SH-SY5Y (cell line): ENCODE results near the gene MRPS15.

Source experiments
- GATA2 ChIP-seq: IDR thresholded peaks from 2 replicates; pipeline ENCODE4 v1.6.1; 2011; ENCODE audit warnings: mild to moderate bottlenecking, low read depth, low read length
- GATA3 ChIP-seq: IDR thresholded peaks from 2 replicates; pipeline ENCODE4 v1.6.1; 2011; ENCODE audit warnings: low read depth, mild to moderate bottlenecking, low read length, moderate library complexity

- no peak for TF ChIP-seq GATA2
- no peak for TF ChIP-seq GATA3
Observed at GRCh38 chr1:36476945-36477344, 12.8 kb upstream of the MRPS15 start.
